ENCODE data around the gene APOA4. TPM values are rescaled to one million over a fixed set of nuclear protein-coding genes. Genes with fewer than 3 reads are reported as not detected.

Gene APOA4
- total RNA-seq, 1 experiment from 2014 or later: not detected

DNA sequence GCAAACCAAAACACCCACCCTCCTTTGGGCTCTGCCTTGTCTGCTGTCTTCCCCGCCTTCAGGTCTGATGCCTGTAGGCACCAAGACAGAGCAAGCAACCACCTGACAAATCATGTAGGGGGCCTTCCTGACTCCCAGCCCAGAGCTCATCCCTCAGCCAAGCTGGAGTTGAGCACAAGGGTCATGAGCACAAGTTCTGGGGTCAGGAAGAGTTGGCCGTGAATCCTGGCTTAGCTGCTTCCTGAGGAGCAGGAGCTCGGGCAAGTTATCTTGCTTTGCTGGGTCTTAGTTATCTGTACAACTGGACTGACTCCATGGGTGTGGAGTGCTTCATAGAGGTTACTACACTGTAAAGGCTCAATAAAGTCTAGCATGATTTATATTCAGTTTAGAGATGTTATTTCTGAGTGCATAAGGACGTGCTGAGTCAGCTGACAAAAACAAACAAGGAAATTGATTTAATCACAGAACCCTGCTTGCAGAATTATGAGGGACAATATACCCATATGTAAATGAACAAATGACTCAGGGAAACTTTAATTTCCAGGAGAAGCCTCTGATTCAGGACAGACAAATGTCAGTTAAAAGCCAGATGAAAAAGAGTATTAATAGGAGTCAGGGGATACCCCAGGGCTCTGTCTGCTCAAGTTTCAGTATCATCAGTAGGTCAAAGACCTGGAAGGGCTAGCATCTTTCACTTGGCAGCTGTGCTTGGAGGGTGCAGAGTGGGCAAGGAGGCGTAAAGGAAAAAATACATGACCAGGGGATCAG, 29.3 kb upstream of the APOA4 start:
- H3K27ac ChIP-seq (ENCODE audit: low read depth, low read length): no peak overlapping the region

More for the DNA sequence above, 29.3 kb upstream of the APOA4 start:
- H3K27me3 ChIP-seq (ENCODE audit: insufficient read depth, low read length): no peaks in the 10 kb centered on the region
- no peak for ATAC-seq
- no peak overlapping the region for H3K4me3 ChIP-seq (replicated peaks in 1 of 2; ENCODE audit: low read depth in 1 of 2, low read length in 2 of 2)
- peaks cover 0 to 21% of the 10 kb centered on the region in 2 experiments; a peak in 2 of 4 replicates for H3K4me1 ChIP-seq (ENCODE audit: control insufficient read depth in 1 of 2, insufficient read depth in 2 of 2, low read length in 2 of 2)
- no peak overlapping the region for H3K4me2 ChIP-seq (ENCODE audit: low read length)
- ChIA-PET POLR2A (no interaction called here), CTCF (no interaction called here), RAD21 (ENCODE audit: low non-redundant PET in 1 of 2, low total read pairs in 2 of 2, uncharacterized antibody in 2 of 2, unreplicated experiment in 2 of 2) (no interaction called here)
- intact Hi-C loops (cut with micrococcal nuclease): no loop called here
- H3K9ac ChIP-seq (ENCODE audit: low read length): no peak overlapping the region
- no peak for DNase-seq (ENCODE audit: low read depth, low spot score)
- H3K36me3 ChIP-seq (ENCODE audit: control insufficient read depth in 1 of 2, insufficient read depth in 2 of 2, low read length in 2 of 2): peaks cover 0 to 5% of the 10 kb centered on the region in 2 experiments; a peak in 1 of 4 replicates
- no peaks in the 10 kb centered on the region for H3K9me3 ChIP-seq (ENCODE audit: control insufficient read depth in 1 of 2, insufficient read depth in 1 of 2, low read depth in 1 of 2, low read length in 2 of 2)
- H2AFZ ChIP-seq (ENCODE audit: low read depth, low read length, poor library complexity, severe bottlenecking): no peak overlapping the region
- H3K9me2 ChIP-seq (ENCODE audit: insufficient read depth): no peaks in the 10 kb centered on the region
- BruUV-seq (replicated peaks): no TSS peak
- no peaks in the 10 kb centered on the region for H4K20me1 ChIP-seq (ENCODE audit: insufficient read depth)
- TF ChIP-seq SIN3A (IDR thresholded peaks at IDR 0.05; ENCODE audit: low read depth): no peak
- no peak for TF ChIP-seq ZNF274 (IDR thresholded peaks at IDR 0.05; ENCODE audit: low read depth, low read length)
- no peak for TF ChIP-seq JUND (IDR thresholded peaks at IDR 0.05)
- no peak for TF ChIP-seq EGR1 (IDR thresholded peaks at IDR 0.05; ENCODE audit: low read depth)
- TF ChIP-seq, protein P1, sequence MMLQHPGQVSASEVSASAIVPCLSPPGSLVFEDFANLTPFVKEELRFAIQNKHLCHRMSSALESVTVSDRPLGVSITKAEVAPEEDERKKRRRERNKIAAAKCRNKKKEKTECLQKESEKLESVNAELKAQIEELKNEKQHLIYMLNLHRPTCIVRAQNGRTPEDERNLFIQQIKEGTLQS (IDR thresholded peaks at IDR 0.05): no peak
- TF ChIP-seq CBX3 (IDR thresholded peaks at IDR 0.05; ENCODE audit: low read depth): no peak
- TF ChIP-seq POLR2A (IDR thresholded peaks at IDR 0.05; ENCODE audit: borderline replicate concordance, extremely low read depth, insufficient read depth, insufficient read length): no peak
- TF ChIP-seq SRF (IDR thresholded peaks at IDR 0.05; ENCODE audit: low read depth): no peak
- no peak for TF ChIP-seq ZFX (IDR thresholded peaks at IDR 0.05)
- no peak for TF ChIP-seq TCF7L2 (IDR thresholded peaks at IDR 0.05; ENCODE audit: borderline replicate concordance, extremely low read depth, insufficient read depth, insufficient read length)
- no peak for TF ChIP-seq REST (IDR thresholded peaks at IDR 0.05; ENCODE audit: low read depth)
- no peaks in the 10 kb centered on the region for H3K79me2 ChIP-seq (ENCODE audit: insufficient read depth, low read length)
